Neural progenitor cell (in vitro differentiated cells): ENCODE measurements around the gene ASTN2. TPM values are rescaled to one million over a fixed set of nuclear protein-coding genes. Genes with fewer than 3 reads are reported as not detected.

Experiments
- DNase-seq: peaks from one replicate; pipeline ENCODE4 v3.0.0-alpha.2; 2016; ENCODE audit warnings: low spot score
- H2AFZ ChIP-seq: fragments of 200-600 bp; sonication (generic); replicated peaks from 2 replicates; pipeline ENCODE4 v1.6.1; 2016; ENCODE audit warnings: antibody characterized with exemption
- H3F3A ChIP-seq: fragments of 200-600 bp; sonication (generic); 2 replicates; pipeline ENCODE4 v1.6.1; 2016; ENCODE audit warnings: antibody characterized with exemption, low read depth
- H3K27ac ChIP-seq: fragments of 200-600 bp; sonication (generic); 2 replicates; pipeline ENCODE4 v1.5.1; 2016; ENCODE audit warnings: mild to moderate bottlenecking
- H3K27me3 ChIP-seq: fragments of 200-600 bp; sonication (generic); 2 replicates; pipeline ENCODE4 v1.6.1; 2016; ENCODE audit warnings: mild to moderate bottlenecking, moderate library complexity
- H3K36me3 ChIP-seq: fragments of 200-600 bp; sonication (generic); 2 replicates; pipeline ENCODE4 v1.5.1; 2016
- H3K4me1 ChIP-seq: fragments of 200-600 bp; sonication (generic); 2 replicates; pipeline ENCODE4 v1.6.1; 2016; ENCODE audit warnings: mixed run types
- H3K4me2 ChIP-seq: fragments of 200-600 bp; sonication (generic); 2 replicates; pipeline ENCODE4 v1.6.1; 2016
- H3K4me3 ChIP-seq: fragments of 200-600 bp; sonication (generic); 2 replicates; pipeline ENCODE4 v1.5.1; 2016
- H3K79me2 ChIP-seq: fragments of 200-600 bp; sonication (generic); 2 replicates; pipeline ENCODE4 v1.6.1; 2016; ENCODE audit warnings: low read depth
- H3K9ac ChIP-seq: fragments of 200-600 bp; sonication (generic); 2 replicates; pipeline ENCODE4 v1.6.1; 2016
- H3K9me3 ChIP-seq: fragments of 200-600 bp; sonication (generic); 2 replicates; pipeline ENCODE4 v1.5.1; 2016; ENCODE audit warnings: low read depth
- H4K20me1 ChIP-seq: fragments of 200-600 bp; sonication (generic); 2 replicates; pipeline ENCODE4 v1.6.1; 2016; ENCODE audit warnings: low read depth
- H3K27ac Mint-ChIP-seq: 3 replicates; pipeline ENCODE4 v1.8.0; 2021; ENCODE audit warnings: mixed read lengths
- H3K27me3 Mint-ChIP-seq: 2 replicates; pipeline ENCODE4 v1.8.0; 2022; ENCODE audit warnings: low read depth, mild to moderate bottlenecking, inconsistent platforms, moderate library complexity, mixed read lengths; ENCODE audit not compliant: insufficient read depth
- H3K36me3 Mint-ChIP-seq: 3 replicates; pipeline ENCODE4 v1.8.0; 2021; ENCODE audit warnings: mixed read lengths
- H3K4me1 Mint-ChIP-seq: 3 replicates; pipeline ENCODE4 v1.8.0; 2021; ENCODE audit warnings: mixed read lengths
- H3K4me3 Mint-ChIP-seq: 3 replicates; pipeline ENCODE4 v1.8.0; 2021; ENCODE audit warnings: mild to moderate bottlenecking, moderate library complexity, mixed read lengths
- H3K9me3 Mint-ChIP-seq: 3 replicates; pipeline ENCODE4 v1.8.0; 2020; ENCODE audit warnings: mixed read lengths
- EZH2 ChIP-seq: fragments of 200-600 bp; sonication (generic); IDR thresholded peaks from 2 replicates; pipeline ENCODE4 v1.6.1; 2017; ENCODE audit warnings: antibody characterized with exemption, mild to moderate bottlenecking, moderate library complexity
- EZH2phosphoT487 ChIP-seq: fragments of 200-600 bp; sonication (generic); IDR thresholded peaks from 2 replicates; pipeline ENCODE4 v1.6.1; 2017; ENCODE audit warnings: antibody characterized with exemption
- total RNA-seq: library from RNA; depleted of rRNA; stranded (reverse); fragments of >200 nt; gene quantifications from 2 replicates; pipeline ENCODE4 v1.2.3, GENCODE V29; 2015; ENCODE audit warnings: low replicate concordance
- TF ChIP-seq, protein P1 (sequence below): fragments of 200-600 bp; sonication (generic); IDR thresholded peaks from 2 replicates; pipeline ENCODE4 v1.5.1; 2017; ENCODE audit warnings: antibody characterized with exemption, mild to moderate bottlenecking

The ASTN2 gene
- total RNA-seq, 1 donor from 2014 or later, result 8.0 TPM

DNA sequence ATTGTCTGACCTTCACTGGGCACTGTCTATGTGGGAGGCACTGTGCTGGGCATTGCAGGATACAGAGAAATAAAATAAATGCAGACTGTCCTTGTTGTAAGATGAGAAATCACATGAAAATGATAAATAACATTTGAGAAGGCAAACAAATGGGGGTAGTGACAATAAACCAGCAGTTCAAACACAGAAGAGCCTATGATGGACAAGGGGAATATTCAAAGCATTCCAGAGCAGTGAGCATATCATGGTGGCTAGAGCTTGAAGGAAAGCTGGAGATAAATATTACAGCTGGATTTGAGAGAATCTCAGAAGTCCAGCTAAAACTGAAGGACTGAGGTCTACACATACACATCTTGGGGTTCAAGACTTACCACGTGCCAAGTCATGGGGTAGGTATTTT is 209.9 kb downstream of the ASTN2 start:
- H3K36me3 ChIP-seq, result no peaks in the 10 kb centered on the region
- no peaks in the 10 kb centered on the region for H3F3A ChIP-seq
- no peaks in the 10 kb centered on the region for H3K27me3 Mint-ChIP-seq
- no peaks in the 10 kb centered on the region for H3K4me1 Mint-ChIP-seq
- H2AFZ ChIP-seq, result no peak overlapping the region
- no peaks in the 10 kb centered on the region for H3K27me3 ChIP-seq
- no peak for TF ChIP-seq EZH2
- no peak for TF ChIP-seq EZH2phosphoT487
- TF ChIP-seq, protein P1, sequence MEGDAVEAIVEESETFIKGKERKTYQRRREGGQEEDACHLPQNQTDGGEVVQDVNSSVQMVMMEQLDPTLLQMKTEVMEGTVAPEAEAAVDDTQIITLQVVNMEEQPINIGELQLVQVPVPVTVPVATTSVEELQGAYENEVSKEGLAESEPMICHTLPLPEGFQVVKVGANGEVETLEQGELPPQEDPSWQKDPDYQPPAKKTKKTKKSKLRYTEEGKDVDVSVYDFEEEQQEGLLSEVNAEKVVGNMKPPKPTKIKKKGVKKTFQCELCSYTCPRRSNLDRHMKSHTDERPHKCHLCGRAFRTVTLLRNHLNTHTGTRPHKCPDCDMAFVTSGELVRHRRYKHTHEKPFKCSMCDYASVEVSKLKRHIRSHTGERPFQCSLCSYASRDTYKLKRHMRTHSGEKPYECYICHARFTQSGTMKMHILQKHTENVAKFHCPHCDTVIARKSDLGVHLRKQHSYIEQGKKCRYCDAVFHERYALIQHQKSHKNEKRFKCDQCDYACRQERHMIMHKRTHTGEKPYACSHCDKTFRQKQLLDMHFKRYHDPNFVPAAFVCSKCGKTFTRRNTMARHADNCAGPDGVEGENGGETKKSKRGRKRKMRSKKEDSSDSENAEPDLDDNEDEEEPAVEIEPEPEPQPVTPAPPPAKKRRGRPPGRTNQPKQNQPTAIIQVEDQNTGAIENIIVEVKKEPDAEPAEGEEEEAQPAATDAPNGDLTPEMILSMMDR, result no peak
- no peaks in the 10 kb centered on the region for H3K79me2 ChIP-seq
- H4K20me1 ChIP-seq, result no peaks in the 10 kb centered on the region
- no peaks in the 10 kb centered on the region for H3K4me1 ChIP-seq
- H3K27ac Mint-ChIP-seq, result no peak overlapping the region
- H3K9me3 ChIP-seq, result no peaks in the 10 kb centered on the region
- peaks cover 6% of the 10 kb centered on the region for H3K9me3 Mint-ChIP-seq
- no peak overlapping the region for H3K4me2 ChIP-seq
- H3K36me3 Mint-ChIP-seq, result no peaks in the 10 kb centered on the region
- DNase-seq, result no peak
- no peak overlapping the region for H3K27ac ChIP-seq
- H3K4me3 ChIP-seq, result no peak overlapping the region
- no peak overlapping the region for H3K9ac ChIP-seq
- H3K4me3 Mint-ChIP-seq, result no peak overlapping the region

DNA sequence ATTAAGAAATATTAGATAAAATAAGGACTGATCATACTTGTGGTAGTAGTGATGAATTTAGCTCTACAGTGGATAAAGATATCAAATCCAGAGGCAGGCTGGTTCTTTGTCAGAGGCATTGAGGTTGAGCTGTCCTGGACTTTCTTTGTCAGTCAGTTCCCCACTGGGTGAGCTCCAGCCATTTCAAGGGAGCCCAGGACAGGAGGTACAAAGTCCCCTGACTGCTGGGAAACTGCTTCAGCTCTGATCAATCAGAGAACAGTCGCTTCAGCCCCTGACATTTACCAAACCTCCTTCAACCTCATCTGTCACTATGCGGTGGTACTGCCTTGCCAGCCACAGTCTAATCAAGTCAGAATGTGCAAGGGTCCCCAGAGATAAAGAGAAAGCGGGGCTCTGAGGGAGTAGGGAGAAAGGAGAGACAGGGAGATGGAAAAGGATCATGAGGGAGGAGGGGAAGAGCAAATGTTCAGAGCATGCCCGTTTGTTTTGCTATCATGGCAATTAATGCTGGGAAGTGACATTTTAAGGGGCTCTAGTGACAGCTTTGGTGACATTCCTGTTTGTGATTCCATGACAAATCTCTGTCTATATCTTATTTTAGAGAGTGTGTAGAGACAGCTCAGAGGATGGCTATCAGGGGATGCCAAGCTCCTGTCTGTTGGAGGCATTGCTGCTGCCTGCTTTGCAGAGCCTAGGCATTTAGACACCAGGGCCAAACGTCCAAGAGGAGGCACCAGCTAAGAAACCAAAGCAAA is 223.2 kb downstream of the ASTN2 start:
- Histone ChIP-seq H3K9ac (no peak overlapping the region), H2AFZ (no peak overlapping the region), H4K20me1 (no peaks in the 10 kb centered on the region), H3K27ac (no peak overlapping the region), H3K36me3 (no peaks in the 10 kb centered on the region), H3K27me3 (no peaks in the 10 kb centered on the region), H3K9me3 (no peaks in the 10 kb centered on the region), H3F3A (no peaks in the 10 kb centered on the region), H3K4me3 (no peak overlapping the region), H3K79me2 (no peaks in the 10 kb centered on the region), H3K4me2 (no peak overlapping the region), H3K4me1 (peaks cover 7% of the 10 kb centered on the region)
- Mint-ChIP-seq H3K4me1 (peaks cover 3% of the 10 kb centered on the region), H3K9me3 (no peaks in the 10 kb centered on the region), H3K4me3 (no peak overlapping the region), H3K27me3 (peaks cover 2% of the 10 kb centered on the region), H3K27ac (no peak overlapping the region), H3K36me3 (no peaks in the 10 kb centered on the region)
- TF ChIP-seq, protein P1, result no peak
- no peak for DNase-seq

DNA sequence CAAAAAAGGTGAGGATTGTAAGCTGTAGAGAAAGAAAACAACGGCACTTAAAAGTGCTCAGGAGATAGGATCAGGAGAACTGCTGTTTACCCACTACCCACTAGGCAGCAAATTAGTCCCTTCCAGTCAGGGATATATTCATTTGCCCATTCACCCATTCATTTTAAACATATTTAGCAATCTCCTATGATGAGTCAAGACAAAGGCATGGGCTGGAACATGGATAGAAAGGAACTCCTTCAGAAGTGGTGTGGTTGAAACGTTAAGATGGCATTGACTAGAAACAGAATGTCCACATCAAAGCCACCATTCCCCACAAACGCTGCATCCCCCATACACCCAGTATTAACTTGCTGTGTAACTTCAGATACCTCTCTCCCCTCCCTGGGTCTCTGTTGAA is 225.7 kb downstream of the ASTN2 start:
- no peak overlapping the region for H3K27ac Mint-ChIP-seq
- no peaks in the 10 kb centered on the region for H3K9me3 Mint-ChIP-seq
- H3K4me3 ChIP-seq, result no peak overlapping the region
- no peaks in the 10 kb centered on the region for H3K36me3 Mint-ChIP-seq
- no peaks in the 10 kb centered on the region for H3K36me3 ChIP-seq
- H3K27me3 Mint-ChIP-seq, result no peaks in the 10 kb centered on the region
- no peak overlapping the region for H3K9ac ChIP-seq
- no peaks in the 10 kb centered on the region for H4K20me1 ChIP-seq
- no peak overlapping the region for H3K27ac ChIP-seq
- no peak overlapping the region for H2AFZ ChIP-seq
- no peaks in the 10 kb centered on the region for H3F3A ChIP-seq
- H3K9me3 ChIP-seq, result no peaks in the 10 kb centered on the region
- H3K79me2 ChIP-seq, result no peaks in the 10 kb centered on the region
- no peak for DNase-seq
- H3K4me1 ChIP-seq, result peaks cover 7% of the 10 kb centered on the region
- TF ChIP-seq EZH2phosphoT487 (no peak), EZH2 (no peak)
- TF ChIP-seq, protein P1, result no peak
- H3K27me3 ChIP-seq, result no peaks in the 10 kb centered on the region
- no peak overlapping the region for H3K4me2 ChIP-seq
- H3K4me1 Mint-ChIP-seq, result peaks cover 3% of the 10 kb centered on the region
- no peak overlapping the region for H3K4me3 Mint-ChIP-seq
